KMS-11 (cell line): ENCODE measurements around the gene TEX36.
"Not testable (repeated sequence)": the region's sequence is repeated elsewhere in the genome, so short reads cannot be mapped to it uniquely, and the experiment has no call there.

Source experiments
- H2AFZ ChIP-seq: fragments of 200-600 bp; sonication (generic); 2 replicates; pipeline ENCODE4 v1.6.1; 2016; ENCODE audit warnings: antibody characterized with exemption, mixed run types, low read depth
- H3K27ac ChIP-seq: fragments of 200-600 bp; sonication (generic); 2 replicates; pipeline ENCODE4 v1.6.1; 2016; ENCODE audit warnings: mild to moderate bottlenecking, mixed run types
- H3K27me3 ChIP-seq: fragments of 200-600 bp; sonication (generic); 2 replicates; pipeline ENCODE4 v1.6.1; 2017; ENCODE audit warnings: mild to moderate bottlenecking, low read depth, mixed run types, moderate library complexity; ENCODE audit not compliant: insufficient read depth
- H3K36me3 ChIP-seq: fragments of 200-600 bp; sonication (generic); 2 replicates; pipeline ENCODE4 v1.6.1; 2017; ENCODE audit warnings: mild to moderate bottlenecking, mixed run types; ENCODE audit not compliant: insufficient read depth
- H3K4me1 ChIP-seq: fragments of 200-600 bp; sonication (generic); 2 replicates; pipeline ENCODE4 v1.6.1; 2016; ENCODE audit warnings: mild to moderate bottlenecking, low read depth, mixed run types; ENCODE audit not compliant: poor library complexity, severe bottlenecking
- H3K4me2 ChIP-seq: fragments of 200-600 bp; sonication (generic); 2 replicates; pipeline ENCODE4 v1.7.0; 2016; ENCODE audit warnings: mild to moderate bottlenecking, mixed run types
- H3K4me3 ChIP-seq: fragments of 200-600 bp; sonication (generic); IDR thresholded peaks from 2 replicates; pipeline ENCODE4 v1.6.1; 2017; ENCODE audit warnings: low read depth, low read length, mixed read lengths; ENCODE audit not compliant: insufficient read depth
- H3K79me2 ChIP-seq: fragments of 200-600 bp; sonication (generic); 2 replicates; pipeline ENCODE4 v1.6.1; 2016; ENCODE audit warnings: low read depth, mixed run types; ENCODE audit not compliant: insufficient read depth
- H3K9ac ChIP-seq: fragments of 200-600 bp; sonication (generic); 2 replicates; pipeline ENCODE4 v1.6.1; 2016; ENCODE audit warnings: mild to moderate bottlenecking, mixed run types
- H4K20me1 ChIP-seq: fragments of 200-600 bp; sonication (generic); 2 replicates; pipeline ENCODE4 v1.6.1; 2016; ENCODE audit warnings: mild to moderate bottlenecking, mixed run types; ENCODE audit not compliant: insufficient read depth
- CTCF ChIP-seq: fragments of 200-600 bp; sonication (generic); conservative IDR thresholded peaks from 2 replicates; pipeline ENCODE4 v1.6.1; 2017; ENCODE audit warnings: low read depth, mild to moderate bottlenecking, antibody characterized with exemption, low read length, moderate library complexity, mixed read lengths

TEX36 gene

DNA sequence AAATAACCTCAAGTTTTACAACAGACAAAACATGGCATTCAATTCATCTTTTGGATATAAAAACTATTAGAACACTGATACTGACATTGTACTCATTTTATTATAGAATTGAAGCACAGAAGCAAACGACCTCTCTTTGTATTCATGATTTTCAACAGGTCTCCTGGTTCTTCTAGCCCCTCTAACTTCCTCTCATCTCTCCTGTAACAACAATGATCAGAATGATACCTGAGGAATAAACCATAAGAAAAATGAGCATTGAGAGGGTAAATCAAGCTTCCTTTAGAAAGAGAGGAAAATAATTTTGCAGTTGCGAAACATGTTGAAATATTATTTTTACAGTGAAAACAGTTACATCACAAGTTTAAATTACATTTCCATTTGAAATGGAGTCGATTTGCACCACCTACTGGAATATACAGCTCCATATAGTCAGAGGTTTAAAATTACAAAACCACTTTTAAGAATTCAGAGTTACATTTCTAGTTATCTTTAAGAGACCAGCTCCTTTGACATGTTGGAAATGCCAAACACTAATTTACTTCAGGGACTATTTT lies 17.5 kb upstream of the TEX36 start:
- TF ChIP-seq CTCF = no peak
- no peaks in the 10 kb centered on the region for H3K36me3 ChIP-seq
- no peak overlapping the region for H3K4me3 ChIP-seq
- H4K20me1 ChIP-seq = no peaks in the 10 kb centered on the region
- H3K4me1 ChIP-seq = no peaks in the 10 kb centered on the region
- H3K79me2 ChIP-seq = no peaks in the 10 kb centered on the region
- H3K4me2 ChIP-seq = no peak overlapping the region
- H3K27me3 ChIP-seq = no peaks in the 10 kb centered on the region
- H3K9ac ChIP-seq = no peak overlapping the region
- no peak overlapping the region for H2AFZ ChIP-seq
- H3K27ac ChIP-seq = no peak overlapping the region

DNA sequence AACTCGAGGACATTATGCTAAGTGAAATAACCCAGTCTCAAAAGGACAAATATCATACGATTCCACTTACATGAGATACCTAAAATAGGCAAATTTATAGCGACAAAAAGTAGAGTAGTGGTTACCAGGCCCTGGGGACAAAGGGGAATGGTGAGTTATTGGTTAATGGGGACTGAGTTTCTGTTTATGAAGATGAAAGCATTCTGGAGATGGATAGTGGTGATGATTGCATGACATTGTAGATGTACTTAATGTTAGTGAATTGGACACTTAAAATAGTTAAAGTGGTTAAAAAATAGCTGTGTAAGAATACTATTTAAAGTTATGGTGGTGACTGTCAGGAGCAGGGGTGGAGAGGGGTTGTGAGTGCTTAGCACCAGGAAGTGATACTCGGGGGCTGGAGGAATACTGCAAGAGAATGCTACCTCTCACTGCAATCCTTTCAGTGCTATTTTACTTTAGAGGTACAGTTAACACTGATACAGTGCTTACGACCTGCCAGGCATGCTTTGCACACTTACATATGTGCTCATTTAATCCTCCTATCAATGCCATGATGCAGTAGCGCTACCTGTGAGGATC lies 16.7 kb upstream of the TEX36 start:
- Histone ChIP-seq H3K9ac (no peak overlapping the region), H3K79me2 (no peaks in the 10 kb centered on the region), H3K4me1 (no peaks in the 10 kb centered on the region), H3K4me2 (no peak overlapping the region), H4K20me1 (no peaks in the 10 kb centered on the region), H3K4me3 (no peak overlapping the region), H3K27me3 (no peaks in the 10 kb centered on the region), H3K36me3 (no peaks in the 10 kb centered on the region), H3K27ac (no peak overlapping the region), H2AFZ (no peak overlapping the region)
- no peak for TF ChIP-seq CTCF

- no peak for TF ChIP-seq CTCF
- H3K79me2 ChIP-seq = no peaks in the 10 kb centered on the region
- no peaks in the 10 kb centered on the region for H3K27me3 ChIP-seq
- H2AFZ ChIP-seq = no peak overlapping the region
- H3K4me1 ChIP-seq = no peaks in the 10 kb centered on the region
- H3K27ac ChIP-seq = no peak overlapping the region
- H3K9ac ChIP-seq = no peak overlapping the region
- no peaks in the 10 kb centered on the region for H3K36me3 ChIP-seq
- no peak overlapping the region for H3K4me2 ChIP-seq
- H4K20me1 ChIP-seq = no peaks in the 10 kb centered on the region
- H3K4me3 ChIP-seq = no peak overlapping the region
Observed at GRCh38 chr10:125698481-125698998, 15.6 kb upstream of the TEX36 start.

DNA sequence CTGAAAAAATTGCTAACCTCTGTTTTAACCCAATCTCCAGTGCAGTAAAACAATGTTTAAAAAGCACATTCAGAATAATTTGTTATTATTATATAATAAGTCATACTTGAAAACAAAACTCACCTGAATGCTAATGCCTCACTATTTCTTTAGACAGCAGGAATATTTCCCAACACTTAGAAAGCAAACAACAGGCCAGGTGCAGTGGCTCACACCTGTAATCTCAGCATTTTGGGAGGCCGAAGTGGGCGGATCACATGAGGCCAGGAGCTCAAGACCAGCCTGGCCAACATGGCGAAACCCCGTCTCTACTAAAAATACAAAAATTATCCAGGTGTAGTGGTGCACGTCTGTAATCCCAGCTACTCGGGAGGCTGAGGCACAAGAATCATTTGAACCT lies 13.9 kb upstream of the TEX36 start:
- H3K9ac ChIP-seq, H3K27ac ChIP-seq, H4K20me1 ChIP-seq, H3K4me1 ChIP-seq, H3K36me3 ChIP-seq, H3K79me2 ChIP-seq, H3K27me3 ChIP-seq, H3K4me3 ChIP-seq, H3K4me2 ChIP-seq, H2AFZ ChIP-seq: not testable (repeated sequence)

DNA sequence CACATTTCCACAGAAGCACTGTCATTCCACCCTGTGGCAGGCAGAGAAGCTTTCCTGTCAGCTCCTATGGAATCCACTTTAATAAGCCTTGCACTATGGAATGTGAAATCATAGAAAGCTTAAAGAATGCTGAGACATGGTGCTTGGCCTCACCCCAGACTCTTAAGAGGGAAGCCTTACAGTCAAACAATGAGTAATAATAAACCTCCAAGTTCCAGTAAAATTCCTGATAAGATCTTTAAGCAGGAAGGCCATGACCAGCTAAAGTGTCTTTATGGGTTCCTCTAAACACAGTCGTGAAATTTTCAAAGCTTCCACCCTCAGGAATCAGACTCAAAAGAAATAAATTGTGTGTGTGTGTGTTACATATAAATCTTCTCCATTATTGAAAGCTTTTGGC lies 11.9 kb upstream of the TEX36 start:
- Histone ChIP-seq H3K27me3 (no peaks in the 10 kb centered on the region), H3K4me1 (no peaks in the 10 kb centered on the region), H3K4me2 (no peak overlapping the region), H4K20me1 (no peaks in the 10 kb centered on the region), H3K36me3 (no peaks in the 10 kb centered on the region), H3K4me3 (no peak overlapping the region), H3K9ac (no peak overlapping the region), H2AFZ (no peak overlapping the region), H3K27ac (no peak overlapping the region), H3K79me2 (no peaks in the 10 kb centered on the region)
- no peak for TF ChIP-seq CTCF
